ENCODE measurements around the gene ATP8B4.

GRCh38 chr15:50061503-50061902 is 57.5 kb downstream of the ATP8B4 start:
- TF ChIP-seq, protein P1, sequence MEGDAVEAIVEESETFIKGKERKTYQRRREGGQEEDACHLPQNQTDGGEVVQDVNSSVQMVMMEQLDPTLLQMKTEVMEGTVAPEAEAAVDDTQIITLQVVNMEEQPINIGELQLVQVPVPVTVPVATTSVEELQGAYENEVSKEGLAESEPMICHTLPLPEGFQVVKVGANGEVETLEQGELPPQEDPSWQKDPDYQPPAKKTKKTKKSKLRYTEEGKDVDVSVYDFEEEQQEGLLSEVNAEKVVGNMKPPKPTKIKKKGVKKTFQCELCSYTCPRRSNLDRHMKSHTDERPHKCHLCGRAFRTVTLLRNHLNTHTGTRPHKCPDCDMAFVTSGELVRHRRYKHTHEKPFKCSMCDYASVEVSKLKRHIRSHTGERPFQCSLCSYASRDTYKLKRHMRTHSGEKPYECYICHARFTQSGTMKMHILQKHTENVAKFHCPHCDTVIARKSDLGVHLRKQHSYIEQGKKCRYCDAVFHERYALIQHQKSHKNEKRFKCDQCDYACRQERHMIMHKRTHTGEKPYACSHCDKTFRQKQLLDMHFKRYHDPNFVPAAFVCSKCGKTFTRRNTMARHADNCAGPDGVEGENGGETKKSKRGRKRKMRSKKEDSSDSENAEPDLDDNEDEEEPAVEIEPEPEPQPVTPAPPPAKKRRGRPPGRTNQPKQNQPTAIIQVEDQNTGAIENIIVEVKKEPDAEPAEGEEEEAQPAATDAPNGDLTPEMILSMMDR (IDR thresholded peaks at IDR 0.05) = no peak
- TF ChIP-seq POLR2A (IDR thresholded peaks at IDR 0.05) = no peak

Data from uterus (tissue), 2 donors.